Neural cell (in vitro differentiated cells): ENCODE data around the gene FAM9C. TPM values are rescaled to one million over a fixed set of nuclear protein-coding genes. Genes with fewer than 3 reads are reported as not detected.

Experiments
- H2AFZ ChIP-seq: fragments of 200-600, 300-800 bp; sonication (generic), shearing (Covaris generic); 2 replicates; pipeline ENCODE4 v1.6.0; 2014; ENCODE audit warnings: low read depth, mild to moderate bottlenecking, antibody characterized with exemption, low read length, moderate library complexity
- H3F3A ChIP-seq: fragments of 200-600 bp; shearing (Covaris generic); 2 replicates; pipeline ENCODE4 v1.6.1; 2016; ENCODE audit warnings: mild to moderate bottlenecking, moderate library complexity, mixed read lengths, antibody characterized with exemption, low read length; ENCODE audit not compliant: insufficient read depth, poor library complexity, severe bottlenecking
- H3K27ac ChIP-seq: fragments of 200-600, 300-800 bp; sonication (generic), shearing (Covaris generic); 2 replicates; pipeline ENCODE4 v1.5.1; 2014; ENCODE audit warnings: mild to moderate bottlenecking, low read length, moderate library complexity
- H3K27me3 ChIP-seq: fragments of 300-800, 200-600 bp; sonication (generic), shearing (Covaris generic); 2 replicates; pipeline ENCODE4 v1.6.0; 2014; ENCODE audit warnings: mild to moderate bottlenecking, low read depth, low read length, moderate library complexity; ENCODE audit not compliant: insufficient read depth
- H3K36me3 ChIP-seq: fragments of 300-800, 200-600 bp; sonication (generic), shearing (Covaris generic); 2 replicates; pipeline ENCODE4 v1.5.1; 2014; ENCODE audit warnings: mild to moderate bottlenecking, antibody characterized with exemption, low read length, moderate library complexity; ENCODE audit not compliant: insufficient read depth
- H3K4me2 ChIP-seq: fragments of 300-800, 200-600 bp; sonication (generic), shearing (Covaris generic); 2 replicates; pipeline ENCODE4 v1.6.0; 2014; ENCODE audit warnings: mild to moderate bottlenecking, low read length
- H3K4me3 ChIP-seq: fragments of 300-800, 200-600 bp; sonication (generic), shearing (Covaris generic); 2 replicates; pipeline ENCODE4 v1.5.1; 2014; ENCODE audit warnings: mild to moderate bottlenecking, low read length, moderate library complexity
- H3K79me2 ChIP-seq: fragments of 200-600 bp; shearing (Covaris generic); replicated peaks from 2 replicates; pipeline ENCODE4 v1.6.0; 2014; ENCODE audit warnings: mild to moderate bottlenecking, low read length, moderate library complexity; ENCODE audit not compliant: insufficient read depth
- H3K9ac ChIP-seq: fragments of 300-800, 200-600 bp; sonication (generic), shearing (Covaris generic); 2 replicates; pipeline ENCODE4 v1.6.1; 2016; ENCODE audit warnings: mild to moderate bottlenecking, low read length, mixed read lengths
- H3K9me2 ChIP-seq: fragments of 200-600 bp; shearing (Covaris generic); 2 replicates; pipeline ENCODE4 v1.6.1; 2016; ENCODE audit warnings: mild to moderate bottlenecking, low read length, mixed read lengths; ENCODE audit not compliant: insufficient read depth
- H3K9me3 ChIP-seq: fragments of 200-600, 300-800 bp; sonication (generic), shearing (Covaris generic); 2 replicates; pipeline ENCODE4 v1.6.1; 2016; ENCODE audit warnings: mild to moderate bottlenecking, mixed run types, low read length, moderate library complexity, mixed read lengths
- H4K20me1 ChIP-seq: fragments of 200-600 bp; shearing (Covaris generic); 2 replicates; pipeline ENCODE4 v1.6.1; 2016; ENCODE audit warnings: mild to moderate bottlenecking, mixed run types; ENCODE audit not compliant: insufficient read depth
- EP300 ChIP-seq: fragments of 450-650 bp; conservative IDR thresholded peaks from 2 replicates; pipeline ENCODE4 v1.6.1; 2014; ENCODE audit warnings: antibody characterized with exemption, mild to moderate bottlenecking, moderate library complexity; ENCODE audit not compliant: poor library complexity, severe bottlenecking
- EZH2 ChIP-seq: fragments of 200-600, 300-800 bp; shearing (Covaris generic), sonication (generic); IDR thresholded peaks from 2 replicates; pipeline ENCODE4 v1.6.1; 2014; ENCODE audit warnings: antibody characterized with exemption, low read length, borderline replicate concordance, mild to moderate bottlenecking; ENCODE audit not compliant: insufficient read depth, poor library complexity, severe bottlenecking
- MXI1 ChIP-seq: fragments of 450-650 bp; conservative IDR thresholded peaks from 2 replicates; pipeline ENCODE4 v1.6.1; 2014; ENCODE audit warnings: antibody characterized with exemption, mild to moderate bottlenecking; ENCODE audit not compliant: poor library complexity, severe bottlenecking
- POLR2AphosphoS5 ChIP-seq: IDR thresholded peaks from 2 replicates; pipeline ENCODE4 v1.6.1; 2012
- RAD21 ChIP-seq: fragments of 450-650 bp; conservative IDR thresholded peaks from 2 replicates; pipeline ENCODE4 v1.6.1; 2014; ENCODE audit warnings: antibody characterized with exemption, mild to moderate bottlenecking, moderate library complexity
- SMC3 ChIP-seq: fragments of 450-650 bp; conservative IDR thresholded peaks from 2 replicates; pipeline ENCODE4 v1.6.1; 2014; ENCODE audit warnings: antibody characterized with exemption, mild to moderate bottlenecking, moderate library complexity; ENCODE audit not compliant: poor library complexity
- TAF1 ChIP-seq: IDR thresholded peaks from 2 replicates; pipeline ENCODE4 v1.6.1; 2012; ENCODE audit warnings: low read depth
- polyA plus RNA-seq: library from polyadenylated mRNA; depleted of rRNA; stranded (reverse); fragments of >200 nt; gene quantifications from 2 replicates; pipeline ENCODE4 v1.2.3, GENCODE V29; 2014
- TF ChIP-seq, protein P1 (sequence below): IDR thresholded peaks from 2 replicates; pipeline ENCODE4 v1.6.1; 2012; ENCODE audit warnings: borderline replicate concordance
- TF ChIP-seq, protein P2 (sequence below): fragments of 450-650 bp; IDR thresholded peaks from 2 replicates; pipeline ENCODE4 v1.5.1; 2014; ENCODE audit warnings: antibody characterized with exemption, mild to moderate bottlenecking, moderate library complexity; ENCODE audit not compliant: poor library complexity, severe bottlenecking

Gene FAM9C
- polyA plus RNA-seq, 1 donor from 2014 or later: not detected

DNA sequence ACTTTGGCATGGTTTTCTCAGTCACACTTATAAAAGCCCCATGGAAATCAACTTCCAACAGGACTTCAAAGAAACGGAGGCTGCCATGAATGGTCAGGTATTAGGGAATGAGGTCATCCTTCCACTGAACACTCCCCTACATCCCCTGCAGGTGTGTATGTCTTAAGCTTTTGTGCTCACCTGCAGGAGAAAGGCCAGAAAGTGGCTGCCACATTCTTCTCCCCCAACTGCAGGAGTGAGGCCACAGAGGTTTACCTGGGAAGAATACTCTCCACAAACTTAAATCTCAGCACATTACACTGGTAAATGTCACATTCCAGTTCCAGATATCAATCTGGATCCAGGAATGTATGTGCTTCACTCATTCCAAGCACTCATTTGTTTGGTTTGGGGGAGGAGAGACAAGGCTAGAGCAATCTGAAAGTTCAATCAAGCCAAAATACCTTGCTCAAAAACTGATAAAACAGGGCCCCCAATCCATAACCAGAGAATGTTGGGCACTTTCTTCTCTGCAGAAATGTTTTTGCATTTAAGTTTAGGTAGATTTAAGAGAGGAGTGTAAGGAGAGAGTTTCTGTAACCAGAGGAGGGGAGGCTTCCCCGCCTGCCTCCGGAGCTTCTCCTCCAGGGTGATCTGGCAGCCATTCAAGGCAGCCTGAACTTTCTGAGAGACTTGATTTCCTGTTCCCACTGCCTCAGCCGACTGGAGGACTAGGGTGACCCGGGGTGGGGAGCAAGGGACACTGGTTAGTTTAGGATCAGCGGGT is 15.4 kb downstream of the FAM9C start:
- Histone ChIP-seq H3K9ac (no peak overlapping the region), H3K4me2 (no peak overlapping the region), H3K79me2 (no peaks in the 10 kb centered on the region), H3K9me2 (no peaks in the 10 kb centered on the region), H3K27ac (no peak overlapping the region), H2AFZ (no peak overlapping the region), H4K20me1 (no peaks in the 10 kb centered on the region), H3F3A (no peaks in the 10 kb centered on the region), H3K9me3 (no peaks in the 10 kb centered on the region), H3K4me3 (no peak overlapping the region), H3K36me3 (no peaks in the 10 kb centered on the region), H3K27me3 (no peaks in the 10 kb centered on the region)
- TF ChIP-seq, protein P1, sequence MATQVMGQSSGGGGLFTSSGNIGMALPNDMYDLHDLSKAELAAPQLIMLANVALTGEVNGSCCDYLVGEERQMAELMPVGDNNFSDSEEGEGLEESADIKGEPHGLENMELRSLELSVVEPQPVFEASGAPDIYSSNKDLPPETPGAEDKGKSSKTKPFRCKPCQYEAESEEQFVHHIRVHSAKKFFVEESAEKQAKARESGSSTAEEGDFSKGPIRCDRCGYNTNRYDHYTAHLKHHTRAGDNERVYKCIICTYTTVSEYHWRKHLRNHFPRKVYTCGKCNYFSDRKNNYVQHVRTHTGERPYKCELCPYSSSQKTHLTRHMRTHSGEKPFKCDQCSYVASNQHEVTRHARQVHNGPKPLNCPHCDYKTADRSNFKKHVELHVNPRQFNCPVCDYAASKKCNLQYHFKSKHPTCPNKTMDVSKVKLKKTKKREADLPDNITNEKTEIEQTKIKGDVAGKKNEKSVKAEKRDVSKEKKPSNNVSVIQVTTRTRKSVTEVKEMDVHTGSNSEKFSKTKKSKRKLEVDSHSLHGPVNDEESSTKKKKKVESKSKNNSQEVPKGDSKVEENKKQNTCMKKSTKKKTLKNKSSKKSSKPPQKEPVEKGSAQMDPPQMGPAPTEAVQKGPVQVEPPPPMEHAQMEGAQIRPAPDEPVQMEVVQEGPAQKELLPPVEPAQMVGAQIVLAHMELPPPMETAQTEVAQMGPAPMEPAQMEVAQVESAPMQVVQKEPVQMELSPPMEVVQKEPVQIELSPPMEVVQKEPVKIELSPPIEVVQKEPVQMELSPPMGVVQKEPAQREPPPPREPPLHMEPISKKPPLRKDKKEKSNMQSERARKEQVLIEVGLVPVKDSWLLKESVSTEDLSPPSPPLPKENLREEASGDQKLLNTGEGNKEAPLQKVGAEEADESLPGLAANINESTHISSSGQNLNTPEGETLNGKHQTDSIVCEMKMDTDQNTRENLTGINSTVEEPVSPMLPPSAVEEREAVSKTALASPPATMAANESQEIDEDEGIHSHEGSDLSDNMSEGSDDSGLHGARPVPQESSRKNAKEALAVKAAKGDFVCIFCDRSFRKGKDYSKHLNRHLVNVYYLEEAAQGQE: no peak
- TF ChIP-seq MXI1: no peak
- TF ChIP-seq SMC3: no peak
- TF ChIP-seq EP300: no peak
- no peak for TF ChIP-seq RAD21
- TF ChIP-seq EZH2: no peak
- TF ChIP-seq TAF1: no peak
- TF ChIP-seq, protein P2, sequence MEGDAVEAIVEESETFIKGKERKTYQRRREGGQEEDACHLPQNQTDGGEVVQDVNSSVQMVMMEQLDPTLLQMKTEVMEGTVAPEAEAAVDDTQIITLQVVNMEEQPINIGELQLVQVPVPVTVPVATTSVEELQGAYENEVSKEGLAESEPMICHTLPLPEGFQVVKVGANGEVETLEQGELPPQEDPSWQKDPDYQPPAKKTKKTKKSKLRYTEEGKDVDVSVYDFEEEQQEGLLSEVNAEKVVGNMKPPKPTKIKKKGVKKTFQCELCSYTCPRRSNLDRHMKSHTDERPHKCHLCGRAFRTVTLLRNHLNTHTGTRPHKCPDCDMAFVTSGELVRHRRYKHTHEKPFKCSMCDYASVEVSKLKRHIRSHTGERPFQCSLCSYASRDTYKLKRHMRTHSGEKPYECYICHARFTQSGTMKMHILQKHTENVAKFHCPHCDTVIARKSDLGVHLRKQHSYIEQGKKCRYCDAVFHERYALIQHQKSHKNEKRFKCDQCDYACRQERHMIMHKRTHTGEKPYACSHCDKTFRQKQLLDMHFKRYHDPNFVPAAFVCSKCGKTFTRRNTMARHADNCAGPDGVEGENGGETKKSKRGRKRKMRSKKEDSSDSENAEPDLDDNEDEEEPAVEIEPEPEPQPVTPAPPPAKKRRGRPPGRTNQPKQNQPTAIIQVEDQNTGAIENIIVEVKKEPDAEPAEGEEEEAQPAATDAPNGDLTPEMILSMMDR: no peak
- TF ChIP-seq POLR2AphosphoS5: no peak

DNA sequence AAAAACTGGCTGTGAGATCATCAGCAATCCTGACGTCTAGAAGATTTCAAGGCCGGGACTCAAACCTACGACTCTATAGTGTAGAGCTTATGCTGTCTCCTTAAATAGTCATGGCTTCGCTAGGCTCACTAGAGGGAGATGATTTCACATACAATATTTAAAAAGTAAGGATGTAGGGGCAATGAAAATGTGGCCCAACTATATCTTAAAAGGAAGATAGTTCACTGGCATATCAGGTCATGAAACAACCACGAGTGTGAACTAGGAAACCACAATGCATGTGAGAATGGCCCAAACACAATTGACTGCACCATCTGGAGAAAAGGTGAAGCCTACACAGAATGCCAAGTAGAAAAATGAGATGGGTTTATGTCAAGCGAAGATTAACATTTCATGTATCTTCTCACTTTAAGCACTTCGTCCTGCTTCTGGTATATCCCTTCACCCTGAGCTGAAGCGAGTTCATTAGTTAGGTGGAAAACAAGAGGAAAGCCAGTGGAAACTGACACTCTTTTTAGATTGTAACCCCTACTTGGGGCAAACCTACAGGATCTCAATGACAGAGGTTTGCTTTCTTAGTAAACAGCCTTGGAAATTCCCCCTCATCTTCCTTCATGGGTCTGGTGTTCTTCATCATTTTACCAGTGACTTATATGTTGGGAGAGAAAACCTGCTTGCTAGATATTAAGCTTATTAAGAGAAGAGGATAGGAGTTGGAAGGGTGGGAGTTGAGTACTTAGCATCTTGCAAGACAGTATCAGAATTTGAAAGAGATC is 17.4 kb downstream of the FAM9C start:
- no peaks in the 10 kb centered on the region for H3K9me2 ChIP-seq
- no peaks in the 10 kb centered on the region for H3K79me2 ChIP-seq
- no peaks in the 10 kb centered on the region for H3F3A ChIP-seq
- TF ChIP-seq TAF1 (no peak), RAD21 (no peak), EP300 (no peak), EZH2 (no peak), MXI1 (no peak), POLR2AphosphoS5 (no peak), SMC3 (no peak)
- TF ChIP-seq, protein P1: no peak
- TF ChIP-seq, protein P2: no peak
- no peaks in the 10 kb centered on the region for H4K20me1 ChIP-seq
- H3K27me3 ChIP-seq: no peaks in the 10 kb centered on the region
- no peak overlapping the region for H2AFZ ChIP-seq
- H3K9ac ChIP-seq: no peak overlapping the region
- no peak overlapping the region for H3K4me3 ChIP-seq
- H3K27ac ChIP-seq: no peak overlapping the region
- no peaks in the 10 kb centered on the region for H3K36me3 ChIP-seq
- H3K9me3 ChIP-seq: no peaks in the 10 kb centered on the region
- no peak overlapping the region for H3K4me2 ChIP-seq
